AG08395 (cell line): ENCODE data around the gene FASLG.
"Not testable (repeated sequence)": the region's sequence is repeated elsewhere in the genome, so short reads cannot be mapped to it uniquely, and the experiment has no call there.

Experiments used
- DNase-seq: peaks from one replicate; pipeline ENCODE4 v3.0.0; 2012; ENCODE audit warnings: mixed read lengths, low spot score

FASLG gene

GRCh38 chr1:172680733-172681275 is 21.9 kb downstream of the FASLG start:
- DNase-seq = no peak

- DNase-seq = no peak
Measured at GRCh38 chr1:172682812-172683211, 23.9 kb downstream of the FASLG start.

GRCh38 chr1:172686143-172686542 is 27.2 kb downstream of the FASLG start:
- DNase-seq = no peak

GRCh38 chr1:172688428-172689085 is 29.7 kb downstream of the FASLG start:
- not testable (repeated sequence) for DNase-seq

- DNase-seq = not testable (repeated sequence)
Measured at GRCh38 chr1:172690925-172691324, 32.0 kb downstream of the FASLG start.

GRCh38 chr1:172697534-172698002 is 38.7 kb downstream of the FASLG start:
- no peak for DNase-seq

GRCh38 chr1:172698224-172698623 is 39.3 kb downstream of the FASLG start:
- no peak for DNase-seq

- DNase-seq = no peak
Measured at GRCh38 chr1:172699111-172699510, 40.2 kb downstream of the FASLG start.

- no peak for DNase-seq
Measured at GRCh38 chr1:172699695-172700227, 40.9 kb downstream of the FASLG start.

GRCh38 chr1:172700556-172700955 is 41.7 kb downstream of the FASLG start:
- no peak for DNase-seq

- DNase-seq = no peak
Measured at GRCh38 chr1:172704001-172704400, 45.1 kb downstream of the FASLG start.

GRCh38 chr1:172704420-172705210 is 45.7 kb downstream of the FASLG start:
- DNase-seq = no peak

GRCh38 chr1:172708452-172708851 is 49.5 kb downstream of the FASLG start:
- no peak for DNase-seq

- DNase-seq = no peak
Measured at GRCh38 chr1:172711558-172711957, 52.7 kb downstream of the FASLG start.

- DNase-seq = no peak
Measured at GRCh38 chr1:172713466-172713865, 54.6 kb downstream of the FASLG start.
